Type B pancreatic cell (in vitro differentiated cells): Measurements from ENCODE around the gene PAH. TPM values are rescaled to one million over a fixed set of nuclear protein-coding genes. Genes with fewer than 3 reads are reported as not detected.
"Not testable (repeated sequence)": the region's sequence is repeated elsewhere in the genome, so short reads cannot be mapped to it uniquely, and the experiment has no call there.

Experiments used
- DNase-seq: peaks from one replicate; pipeline ENCODE4 v3.0.0; 2021; ENCODE audit warnings: mixed read lengths; ENCODE audit not compliant: unreplicated experiment; ENCODE audit errors: extremely low spot score
- H3K27ac Mint-ChIP-seq: 2 replicates; pipeline ENCODE4 v1.8.0; 2021; ENCODE audit warnings: mild to moderate bottlenecking, mixed read lengths
- H3K27me3 Mint-ChIP-seq: 2 replicates; pipeline ENCODE4 v1.8.0; 2021; ENCODE audit warnings: mixed read lengths
- H3K36me3 Mint-ChIP-seq: 2 replicates; pipeline ENCODE4 v1.8.0; 2021; ENCODE audit warnings: mixed read lengths
- H3K4me1 Mint-ChIP-seq: one replicate; pipeline ENCODE4 v1.8.0; 2021; ENCODE audit warnings: mixed read lengths; ENCODE audit not compliant: unreplicated experiment
- H3K4me3 Mint-ChIP-seq: 2 replicates; pipeline ENCODE4 v1.8.0; 2021; ENCODE audit warnings: mild to moderate bottlenecking, mixed read lengths
- H3K9me3 Mint-ChIP-seq: 2 replicates; pipeline ENCODE4 v1.8.0; 2021; ENCODE audit warnings: mixed read lengths
- CTCF ChIP-seq: fragments of 200-600 bp; sonication (generic); conservative IDR thresholded peaks from 2 replicates; pipeline ENCODE4 v1.5.0; 2021; ENCODE audit warnings: antibody characterized with exemption, mild to moderate bottlenecking
- total RNA-seq: library from RNA; stranded (reverse); gene quantifications from 2 replicates; pipeline ENCODE4 v1.2.1, GENCODE V29; 2021; ENCODE audit warnings: low replicate concordance

PAH gene
- total RNA-seq, 1 donor from 2014 or later, result 5.8 TPM

DNA sequence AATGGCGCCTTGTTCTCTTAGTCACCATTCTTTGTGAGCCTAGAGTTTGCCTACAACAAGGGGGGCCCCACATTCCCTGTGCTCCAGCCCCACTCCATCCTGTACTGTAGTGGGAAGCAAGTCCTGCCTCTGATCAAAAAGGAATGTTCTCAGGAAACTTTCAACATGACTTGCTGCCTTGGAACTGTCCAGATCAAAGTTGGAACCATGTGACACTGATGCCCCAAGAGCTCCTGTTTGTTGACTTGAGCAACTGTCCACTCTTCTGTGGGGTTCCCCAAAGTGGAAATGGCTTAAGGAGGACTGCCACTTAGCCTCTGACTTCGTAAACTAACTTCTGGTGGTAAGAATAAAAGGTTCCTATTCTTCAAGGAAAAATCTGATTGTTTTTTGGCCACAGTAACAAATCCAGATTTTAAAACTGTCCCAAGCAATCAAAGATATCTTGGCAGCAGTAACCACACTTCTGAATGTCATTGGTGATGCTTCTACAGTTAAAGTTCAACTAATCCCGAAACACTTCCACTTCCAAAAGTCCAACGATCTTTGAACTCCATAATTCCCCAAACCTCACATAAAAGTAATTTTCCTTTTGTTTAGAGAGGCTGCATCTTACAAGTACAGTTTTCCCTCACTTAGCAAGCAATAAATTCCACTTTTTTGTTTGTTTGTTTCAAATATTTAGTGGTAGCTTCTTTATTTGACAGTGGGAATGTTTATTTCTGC lies 67.2 kb downstream of the PAH start:
- Mint-ChIP-seq H3K4me3 (no peak overlapping the region), H3K27me3 (peaks cover 41% of the 10 kb centered on the region), H3K9me3 (no peaks in the 10 kb centered on the region), H3K36me3 (no peaks in the 10 kb centered on the region), H3K4me1 (no peaks in the 10 kb centered on the region), H3K27ac (no peak overlapping the region)
- no peak for DNase-seq
- TF ChIP-seq CTCF, result no peak

DNA sequence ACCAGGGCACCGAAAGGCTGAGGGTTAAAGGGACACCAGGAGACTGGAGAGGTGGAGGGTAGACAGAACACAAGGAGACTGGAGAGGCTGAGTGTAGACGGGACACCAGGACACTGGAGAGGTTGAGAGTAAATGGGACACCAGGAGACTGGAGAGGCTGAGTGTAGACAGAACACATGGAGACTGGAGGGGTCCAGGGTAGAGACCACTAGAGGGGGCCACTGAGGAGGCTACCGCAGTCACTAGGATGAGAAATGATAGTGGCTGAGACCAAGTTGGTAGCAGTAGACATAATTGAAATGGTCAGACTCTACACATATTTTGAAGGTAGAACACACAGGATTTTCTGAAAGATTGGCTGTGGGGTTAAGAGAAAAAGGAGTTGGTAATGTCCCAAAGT lies 68.2 kb downstream of the PAH start:
- H3K27ac Mint-ChIP-seq, result no peak overlapping the region
- no peak for TF ChIP-seq CTCF
- H3K4me1 Mint-ChIP-seq, result no peaks in the 10 kb centered on the region
- no peak for DNase-seq
- no peaks in the 10 kb centered on the region for H3K9me3 Mint-ChIP-seq
- H3K36me3 Mint-ChIP-seq, result no peaks in the 10 kb centered on the region
- H3K27me3 Mint-ChIP-seq, result peaks cover 36% of the 10 kb centered on the region
- no peak overlapping the region for H3K4me3 Mint-ChIP-seq

DNA sequence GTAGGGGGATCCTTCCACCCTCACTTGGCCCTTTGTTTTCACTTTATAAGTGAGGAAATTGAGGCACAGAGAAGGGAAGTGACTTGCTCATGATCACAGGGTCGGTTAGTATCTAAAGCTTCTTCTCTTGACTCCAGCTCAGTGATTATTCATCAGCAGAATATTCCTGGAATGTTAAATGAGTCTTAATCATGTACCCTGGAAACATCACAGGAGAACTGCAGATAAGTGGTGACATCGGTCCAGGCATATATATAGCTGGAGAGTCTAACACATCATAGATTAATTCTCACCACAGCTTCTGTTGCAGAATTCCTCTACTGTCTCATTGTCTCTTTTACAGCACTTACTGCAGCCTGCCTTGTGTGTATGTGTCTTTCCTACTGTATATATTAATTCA lies 69.9 kb downstream of the PAH start:
- H3K27ac Mint-ChIP-seq, result no peak overlapping the region
- no peak for TF ChIP-seq CTCF
- H3K9me3 Mint-ChIP-seq, result no peaks in the 10 kb centered on the region
- no peak overlapping the region for H3K4me3 Mint-ChIP-seq
- no peak for DNase-seq
- no peaks in the 10 kb centered on the region for H3K4me1 Mint-ChIP-seq
- H3K27me3 Mint-ChIP-seq, result peaks cover 35% of the 10 kb centered on the region
- H3K36me3 Mint-ChIP-seq, result no peaks in the 10 kb centered on the region

DNA sequence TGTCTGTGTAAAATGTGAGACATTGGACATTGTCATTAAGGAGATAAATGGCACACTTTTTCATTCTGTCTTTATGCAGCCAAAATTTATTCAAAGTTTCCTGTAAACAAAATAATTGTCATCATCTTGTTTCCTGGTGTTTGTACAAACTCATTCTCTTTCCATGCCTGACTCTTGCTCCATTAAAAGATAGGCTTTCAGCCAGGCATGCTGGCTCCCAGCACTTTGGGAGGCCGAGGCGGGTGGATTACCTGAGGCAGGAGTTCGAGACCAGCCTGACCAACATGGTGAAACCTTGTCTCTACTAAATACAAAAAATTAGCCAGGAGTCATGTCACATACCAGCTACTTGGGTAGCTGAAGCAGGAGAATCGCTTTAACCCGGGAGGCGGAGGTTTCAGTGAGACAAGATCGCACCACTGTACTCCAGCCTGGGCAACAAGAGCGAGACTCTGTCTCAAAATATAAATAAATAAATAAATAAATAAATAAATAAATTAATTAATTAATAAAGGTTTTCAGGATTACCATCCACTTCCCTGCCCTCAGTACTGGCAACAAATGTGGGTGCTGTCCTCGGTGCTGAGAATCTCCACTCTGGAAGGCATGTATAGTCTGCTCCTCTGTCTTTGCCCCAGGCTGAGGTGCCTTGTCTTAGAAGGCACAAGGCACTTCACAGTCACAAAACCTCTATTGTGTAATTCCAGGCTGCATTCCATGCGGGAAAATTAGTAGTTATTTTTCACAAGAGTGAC lies 83.2 kb downstream of the PAH start:
- Mint-ChIP-seq H3K27me3 (no peaks in the 10 kb centered on the region), H3K36me3 (no peaks in the 10 kb centered on the region), H3K27ac (no peak overlapping the region), H3K9me3 (no peaks in the 10 kb centered on the region), H3K4me1 (no peaks in the 10 kb centered on the region), H3K4me3 (no peak overlapping the region)
- no peak for TF ChIP-seq CTCF
- no peak for DNase-seq

DNA sequence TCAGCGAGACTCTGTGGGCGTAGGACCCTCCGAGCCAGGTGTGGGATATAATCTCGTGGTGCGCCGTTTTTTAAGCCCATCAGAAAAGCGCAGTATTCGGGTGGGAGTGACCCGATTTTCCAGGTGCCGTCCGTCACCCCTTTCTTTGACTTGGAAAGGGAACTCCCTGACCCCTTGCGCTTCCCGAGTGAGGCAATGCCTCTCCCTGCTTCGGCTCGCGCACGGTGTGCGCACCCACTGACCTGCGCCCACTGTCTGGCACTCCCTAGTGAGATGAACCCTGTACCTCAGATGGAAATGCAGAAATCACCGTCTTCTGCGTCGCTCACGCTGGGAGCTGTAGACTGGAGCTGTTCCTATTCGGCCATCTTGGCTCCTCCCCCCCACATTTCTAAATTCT lies 84.2 kb downstream of the PAH start:
- H3K4me3 Mint-ChIP-seq, H3K9me3 Mint-ChIP-seq, H3K27me3 Mint-ChIP-seq, H3K36me3 Mint-ChIP-seq, H3K4me1 Mint-ChIP-seq, DNase-seq, H3K27ac Mint-ChIP-seq: not testable (repeated sequence)

- Mint-ChIP-seq H3K36me3 (no peaks in the 10 kb centered on the region), H3K9me3 (no peaks in the 10 kb centered on the region), H3K27me3 (peaks cover 59% of the 10 kb centered on the region), H3K27ac (no peak overlapping the region), H3K4me3 (no peak overlapping the region), H3K4me1 (no peaks in the 10 kb centered on the region)
- no peak for TF ChIP-seq CTCF
- peak; percentile 79 for DNase-seq
Observed at GRCh38 chr12:102824218-102824835, 92.7 kb downstream of the PAH start.
